Measurements from ENCODE around the gene ATP2C2. TPM values are rescaled to one million over a fixed set of nuclear protein-coding genes. Genes with fewer than 3 reads are reported as not detected.

ATP2C2 gene
- total and polyA plus RNA-seq, 8 donors: 1.1 to 141 (median 4.2) TPM; not detected in 2

- peaks cover 0 to 13% (median 4%) of the 10 kb centered on the region in 3 donors for H3K27me3 ChIP-seq
- H3K9me3 ChIP-seq: no peaks in the 10 kb centered on the region
- TF ChIP-seq POLR2AphosphoS5 (IDR thresholded peaks at IDR 0.05) (no peak), POLR2A (IDR thresholded peaks at IDR 0.05) (no peak), CTCF (IDR thresholded peaks at IDR 0.05) (no peak), EP300 (IDR thresholded peaks at IDR 0.05) (no peak)
- no peaks in the 10 kb centered on the region for H3K36me3 ChIP-seq
- WGBS, 5 donors: 71 to 78% (median 75%) methylated on average over 15 of the region's 15 CpGs
- intact Hi-C loops (cut with DNase I; ENCODE audit: low total_unique reads): no loop called here
- H3K4me3 ChIP-seq: no peak overlapping the region
- no peak for DNase-seq
- H3K4me1 ChIP-seq: peaks cover 0 to 5% (median 0%) of the 10 kb centered on the region in 4 donors
- no peak overlapping the region for H3K27ac ChIP-seq
These were observed 70.8 kb downstream of the ATP2C2 start for GRCh38 chr16:84438971-84439696.

- no peak for TF ChIP-seq POLR2A (IDR thresholded peaks at IDR 0.05)
- TF ChIP-seq CTCF (IDR thresholded peaks at IDR 0.05): no peak
- TF ChIP-seq POLR2AphosphoS5 (IDR thresholded peaks at IDR 0.05): no peak
- no peak for TF ChIP-seq EP300 (IDR thresholded peaks at IDR 0.05)
- Histone ChIP-seq H3K27ac (no peak overlapping the region), H3K4me3 (no peak overlapping the region), H3K27me3 (peaks cover 0 to 13% (median 4%) of the 10 kb centered on the region in 3 donors), H3K9me3 (no peaks in the 10 kb centered on the region), H3K4me1 (peaks cover 0 to 5% (median 0%) of the 10 kb centered on the region in 4 donors), H3K36me3 (no peaks in the 10 kb centered on the region)
- intact Hi-C loops (cut with DNase I; ENCODE audit: low total_unique reads): no loop called here
- DNase-seq: no peak
- 83 to 89% (median 86%) methylated on average over 16 to 19 of the region's 19 CpGs for WGBS, 5 donors
These were observed 74.2 kb downstream of the ATP2C2 start for GRCh38 chr16:84442416-84443145.

GRCh38 chr16:84443166-84443802 lies 74.9 kb downstream of the ATP2C2 start:
- Histone ChIP-seq H3K4me1 (peaks cover 0 to 5% (median 0%) of the 10 kb centered on the region in 4 donors), H3K36me3 (no peaks in the 10 kb centered on the region), H3K9me3 (no peaks in the 10 kb centered on the region), H3K27me3 (peaks cover 0 to 13% (median 4%) of the 10 kb centered on the region in 3 donors), H3K27ac (no peak overlapping the region), H3K4me3 (peak overlapping the region in 1 of 4 donors; percentile 7)
- no peak for TF ChIP-seq CTCF (IDR thresholded peaks at IDR 0.05)
- TF ChIP-seq EP300 (IDR thresholded peaks at IDR 0.05): no peak
- no peak for TF ChIP-seq POLR2AphosphoS5 (IDR thresholded peaks at IDR 0.05)
- no peak for TF ChIP-seq POLR2A (IDR thresholded peaks at IDR 0.05)
- peak in 1 of 2 donors; percentile 71 for DNase-seq
- intact Hi-C loops (cut with DNase I; ENCODE audit: low total_unique reads): no loop called here
- 10 to 28% (median 27%) methylated on average over 13 to 15 of the region's 15 CpGs for WGBS, 5 donors

GRCh38 chr16:84444476-84444875 lies 76.1 kb downstream of the ATP2C2 start:
- intact Hi-C loops (cut with DNase I; ENCODE audit: low total_unique reads): no loop called here
- no peak for DNase-seq
- TF ChIP-seq POLR2AphosphoS5 (IDR thresholded peaks at IDR 0.05) (no peak), EP300 (IDR thresholded peaks at IDR 0.05) (no peak), POLR2A (IDR thresholded peaks at IDR 0.05) (no peak)
- Histone ChIP-seq H3K27me3 (peaks cover 0 to 16% (median 4%) of the 10 kb centered on the region in 3 donors), H3K4me1 (peaks cover 0 to 5% (median 0%) of the 10 kb centered on the region in 4 donors), H3K4me3 (no peak overlapping the region), H3K9me3 (no peaks in the 10 kb centered on the region), H3K36me3 (no peaks in the 10 kb centered on the region), H3K27ac (no peak overlapping the region)
- WGBS, 5 donors: 76 to 83% (median 80%) methylated on average over 8 of the region's 8 CpGs
